Mammary epithelial cell (primary cell): Measurements from ENCODE around the gene MMP24.

Source experiments
- CTCF ChIP-seq, 2 donors: IDR thresholded peaks in 1 of 2; conservative IDR thresholded peaks in 1 of 2; 2 replicates each; pipeline ENCODE4 v1.5.1; 2011 to 2012; ENCODE audit warnings: inconsistent platforms in 2 of 2, low read length in 2 of 2, mild to moderate bottlenecking in 2 of 2, control low read depth in 1 of 2, low read depth in 1 of 2; ENCODE audit not compliant: insufficient read depth in 1 of 2; ENCODE audit errors: extremely low read depth in 1 of 2
- EZH2 ChIP-seq: IDR thresholded peaks from 2 replicates; pipeline ENCODE4 v1.6.1; 2012; ENCODE audit warnings: low read length, inconsistent platforms, borderline replicate concordance

DNA sequence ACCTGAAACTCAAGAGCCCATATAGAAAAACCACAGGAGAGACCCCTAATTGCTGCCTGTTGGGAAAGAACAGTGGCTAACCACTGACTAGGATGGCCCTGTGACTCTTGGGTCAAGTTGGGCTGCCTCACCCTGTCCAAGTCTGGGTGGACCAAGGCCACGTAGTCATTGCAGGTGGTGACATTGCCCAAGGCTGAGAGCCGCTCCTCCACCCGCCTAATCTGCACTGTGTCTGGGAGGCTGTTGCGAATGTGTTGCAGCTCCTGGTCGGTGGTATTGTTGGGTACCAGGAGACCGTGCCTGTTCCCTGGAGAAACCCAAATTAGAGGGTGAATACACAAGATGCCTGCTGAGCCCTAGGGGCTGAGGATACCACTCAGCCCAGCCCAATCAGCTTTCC, 54.0 kb downstream of the MMP24 start:
- TF ChIP-seq CTCF (conservative IDR thresholded peaks at IDR 0.05 in 1 of 2, IDR thresholded peaks at IDR 0.05 in 1 of 2; ENCODE audit: extremely low read depth in 1 of 2, insufficient read depth in 1 of 2, low read depth in 1 of 2, low read length in 2 of 2) (no peak), EZH2 (no peak)
